NCI-H524 (cell line): ENCODE measurements around the gene RIMBP2.

Experiments used
- DNase-seq, 2 experiments: peaks; one replicate each; lab custom pipeline; 2025; lab: John Stamatoyannopoulos, UW

RIMBP2 gene

GRCh38 chr12:130680451-130680990, 35.6 kb downstream of the RIMBP2 start:
- DNase-seq = peak; percentile 19 to 54

GRCh38 chr12:130677957-130678558, 38.0 kb downstream of the RIMBP2 start:
- DNase-seq = no peak

GRCh38 chr12:130675791-130676190, 40.3 kb downstream of the RIMBP2 start:
- no peak for DNase-seq

- DNase-seq = no peak
These were observed 41.0 kb downstream of the RIMBP2 start for GRCh38 chr12:130675121-130675520.

- no peak for DNase-seq
These were observed 41.4 kb downstream of the RIMBP2 start for GRCh38 chr12:130674676-130675075.

- no peak for DNase-seq
These were observed 42.9 kb downstream of the RIMBP2 start for GRCh38 chr12:130673036-130673705.

GRCh38 chr12:130672089-130672820, 43.8 kb downstream of the RIMBP2 start:
- DNase-seq = peak; percentile 9 to 20

- DNase-seq = no peak
These were observed 44.5 kb downstream of the RIMBP2 start for GRCh38 chr12:130671556-130671955.

- DNase-seq = no peak
These were observed 46.3 kb downstream of the RIMBP2 start for GRCh38 chr12:130669797-130670196.

GRCh38 chr12:130669205-130669557, 46.9 kb downstream of the RIMBP2 start:
- DNase-seq = peak in 1 of 2 experiments; percentile 45

- DNase-seq = no peak
These were observed 47.6 kb downstream of the RIMBP2 start for GRCh38 chr12:130668286-130669204.

GRCh38 chr12:130667421-130667960, 48.6 kb downstream of the RIMBP2 start:
- no peak for DNase-seq

- DNase-seq = no peak
These were observed 49.5 kb downstream of the RIMBP2 start for GRCh38 chr12:130666645-130667044.

- DNase-seq = no peak
These were observed 50.3 kb downstream of the RIMBP2 start for GRCh38 chr12:130665753-130666152.

GRCh38 chr12:130664772-130665171, 51.3 kb downstream of the RIMBP2 start:
- no peak for DNase-seq

GRCh38 chr12:130664252-130664651, 51.8 kb downstream of the RIMBP2 start:
- DNase-seq = no peak

GRCh38 chr12:130663514-130663913, 52.6 kb downstream of the RIMBP2 start:
- no peak for DNase-seq

- no peak for DNase-seq
These were observed 54.4 kb downstream of the RIMBP2 start for GRCh38 chr12:130661486-130662255.

- DNase-seq = no peak
These were observed 55.0 kb downstream of the RIMBP2 start for GRCh38 chr12:130661059-130661458.

- no peak for DNase-seq
These were observed 57.8 kb downstream of the RIMBP2 start for GRCh38 chr12:130658145-130658911.
